Right lobe of liver (tissue), 4 donors: ENCODE data around the gene ANKRD24.
"Not testable (repeated sequence)": the region's sequence is repeated elsewhere in the genome, so short reads cannot be mapped to it uniquely, and the experiment has no call there.

Source experiments
- CTCF ChIP-seq, 4 donors: fragments of 200-600 bp in 3 of 4; fragments of 450-650 bp in 1 of 4; IDR thresholded peaks; one replicate each; pipeline versions ENCODE4 v1.5.1 to v1.8.0; 2016 to 2022; ENCODE audit warnings: antibody characterized with exemption in 4 of 4, mild to moderate bottlenecking in 2 of 4
- POLR2A ChIP-seq: fragments of 450-650 bp; IDR thresholded peaks from one replicate; pipeline ENCODE4 v1.6.1; 2017; ENCODE audit warnings: antibody characterized with exemption, mild to moderate bottlenecking
- donor health status: DM: no; HTN: no; CAD: no.
- donor health status: DM: no; HTN: no; CAD: no.
- donor health status: DM: no; HTN: yes; CAD: no.

- not testable (repeated sequence) for TF ChIP-seq CTCF (IDR thresholded peaks at IDR 0.05); POLR2A
Measured at GRCh38 chr19:4230237-4230636, 47.7 kb downstream of the ANKRD24 start.
